Prostate gland (tissue), 2 donors: ENCODE data around the gene RTBDN. TPM values are rescaled to one million over a fixed set of nuclear protein-coding genes. Genes with fewer than 3 reads are reported as not detected.

Experiments used
- DNase-seq: peaks from one replicate; pipeline ENCODE4 v3.0.0-alpha.2; 2019; ENCODE audit warnings: low spot score
- H3K27ac ChIP-seq, 2 donors: fragments of 200-600 bp; sonication (generic); 2 replicates each; pipeline ENCODE4 v1.5.1; 2017 to 2019
- H3K27me3 ChIP-seq: fragments of 200-600 bp; sonication (generic); replicated peaks from 2 replicates; pipeline ENCODE4 v1.5.1; 2019; ENCODE audit not compliant: insufficient read depth
- H3K36me3 ChIP-seq, 2 donors: fragments of 200-600 bp; sonication (generic); 1 replicate in 1 of 2; 2 replicates in 1 of 2; pipeline versions ENCODE4 v1.5.1 to v1.8.1; 2017 to 2019
- H3K4me1 ChIP-seq: fragments of 200-600 bp; sonication (generic); replicated peaks from 2 replicates; pipeline ENCODE4 v1.5.1; 2019
- H3K4me3 ChIP-seq, 2 donors: fragments of 200-600 bp; sonication (generic); 2 replicates each; pipeline ENCODE4 v1.5.1; 2017 to 2019
- H3K9me3 ChIP-seq: fragments of 200-600 bp; sonication (generic); 2 replicates; pipeline ENCODE4 v1.5.1; 2017
- POLR2A ChIP-seq: fragments of 450-650 bp; IDR thresholded peaks from one replicate; pipeline ENCODE4 v1.6.1; 2016; ENCODE audit warnings: antibody characterized with exemption, mild to moderate bottlenecking
- POLR2AphosphoS5 ChIP-seq: sonication (generic); formaldehyde crosslinking; IDR thresholded peaks from one replicate; pipeline ENCODE4 v1.6.1; 2017; ENCODE audit warnings: antibody characterized with exemption
- WGBS: methylation state at CpG from one replicate; pipeline ENCODE4 v1.1.5; 2018; 5-methylcytosine and 5-hydroxymethylcytosine counted together
- intact Hi-C: fragments of 100-400 bp; cut with DNase I; formaldehyde crosslinking; loops from one replicate; pipeline ENCODE4 v1.14.2; 2022
- total RNA-seq, 2 donors: library from RNA; depleted of rRNA; stranded (reverse); fragments of >200 nt; gene quantifications; one replicate each; pipeline ENCODE4 v1.1.0, GENCODE V29; 2016
- TF ChIP-seq, protein P1 (sequence below), 4 experiments: fragments of 200-600 bp in 2 of 4; fragments of 450-650 bp in 2 of 4; sonication (generic) in 2 of 4; IDR thresholded peaks; 1 replicate in 3 of 4; 2 replicates in 1 of 4; pipeline ENCODE4 v1.5.1; 2016 to 2019; ENCODE audit warnings: antibody characterized with exemption in 4 of 4, mild to moderate bottlenecking in 2 of 4, moderate library complexity in 2 of 4

RTBDN gene
- total RNA-seq, 2 donors from 2014 or later = 1.1 TPM; not detected in 1

- TF ChIP-seq, protein P1, sequence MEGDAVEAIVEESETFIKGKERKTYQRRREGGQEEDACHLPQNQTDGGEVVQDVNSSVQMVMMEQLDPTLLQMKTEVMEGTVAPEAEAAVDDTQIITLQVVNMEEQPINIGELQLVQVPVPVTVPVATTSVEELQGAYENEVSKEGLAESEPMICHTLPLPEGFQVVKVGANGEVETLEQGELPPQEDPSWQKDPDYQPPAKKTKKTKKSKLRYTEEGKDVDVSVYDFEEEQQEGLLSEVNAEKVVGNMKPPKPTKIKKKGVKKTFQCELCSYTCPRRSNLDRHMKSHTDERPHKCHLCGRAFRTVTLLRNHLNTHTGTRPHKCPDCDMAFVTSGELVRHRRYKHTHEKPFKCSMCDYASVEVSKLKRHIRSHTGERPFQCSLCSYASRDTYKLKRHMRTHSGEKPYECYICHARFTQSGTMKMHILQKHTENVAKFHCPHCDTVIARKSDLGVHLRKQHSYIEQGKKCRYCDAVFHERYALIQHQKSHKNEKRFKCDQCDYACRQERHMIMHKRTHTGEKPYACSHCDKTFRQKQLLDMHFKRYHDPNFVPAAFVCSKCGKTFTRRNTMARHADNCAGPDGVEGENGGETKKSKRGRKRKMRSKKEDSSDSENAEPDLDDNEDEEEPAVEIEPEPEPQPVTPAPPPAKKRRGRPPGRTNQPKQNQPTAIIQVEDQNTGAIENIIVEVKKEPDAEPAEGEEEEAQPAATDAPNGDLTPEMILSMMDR (IDR thresholded peaks at IDR 0.05) = no peak
- no peak for TF ChIP-seq POLR2A
- 9% methylated on average over 16 of the region's 16 CpGs for WGBS
- H3K36me3 ChIP-seq = no peaks in the 10 kb centered on the region
- H3K27ac ChIP-seq = peak overlapping the region; percentile 100
- H3K4me3 ChIP-seq = peak overlapping the region in 1 of 2 donors; percentile 47
- peaks cover 52% of the 10 kb centered on the region for H3K4me1 ChIP-seq
- H3K9me3 ChIP-seq = no peaks in the 10 kb centered on the region
- no peaks in the 10 kb centered on the region for H3K27me3 ChIP-seq
- intact Hi-C loops = no loop called here
- DNase-seq = no peak
Measured at GRCh38 chr19:12783291-12783848, 51.0 kb downstream of the RTBDN start.

DNA sequence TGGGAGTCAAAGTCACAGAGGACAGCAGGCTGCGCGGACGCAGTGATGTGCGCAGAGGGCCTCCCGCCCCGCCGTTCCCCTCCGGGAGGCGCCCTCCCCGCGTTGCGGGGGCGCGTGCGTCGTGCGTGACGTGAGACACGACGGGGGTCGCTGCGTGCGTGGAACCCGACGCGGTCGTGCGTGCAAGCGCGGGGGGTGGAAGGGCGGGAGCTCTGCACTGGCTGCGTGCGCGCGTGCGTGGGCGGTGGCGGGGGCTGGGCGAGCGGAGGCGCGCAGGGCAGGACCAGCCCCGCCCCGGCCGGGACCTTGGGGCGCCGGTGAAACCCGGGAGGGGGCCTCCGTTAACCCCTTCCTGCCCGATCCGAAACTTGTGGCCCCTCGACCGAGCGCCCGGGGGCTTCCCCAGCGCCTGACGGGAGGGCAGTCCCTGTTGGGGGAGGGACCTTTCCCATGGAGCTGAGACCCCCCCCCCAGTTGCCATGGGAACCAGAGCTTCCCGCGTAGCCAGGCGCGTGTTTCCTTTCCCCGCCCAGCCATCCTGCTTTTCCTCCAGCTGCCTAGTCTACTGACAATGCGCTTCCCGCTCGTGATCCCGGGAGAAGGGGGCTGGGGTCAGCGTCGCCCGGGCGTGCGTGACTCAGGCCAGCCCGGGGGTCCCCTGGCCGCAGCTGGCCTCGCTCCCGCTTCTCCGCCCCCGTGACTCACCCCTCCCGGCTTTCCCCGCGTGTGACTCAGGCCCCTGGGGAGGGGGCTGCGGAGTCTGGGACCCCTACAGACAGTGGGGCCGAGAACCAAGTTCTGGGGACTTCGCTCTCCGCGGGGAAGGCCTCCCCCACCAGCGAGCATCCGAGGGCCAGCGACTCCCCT lies 51.7 kb downstream of the RTBDN start:
- Histone ChIP-seq H3K36me3 (no peaks in the 10 kb centered on the region), H3K4me3 (peak overlapping the region; percentile 33 to 47), H3K27ac (peak overlapping the region; percentile 100), H3K4me1 (peaks cover 45% of the 10 kb centered on the region), H3K9me3 (no peaks in the 10 kb centered on the region), H3K27me3 (no peaks in the 10 kb centered on the region)
- intact Hi-C loops = no loop called here
- peak; percentile 67 for DNase-seq
- under 1% methylated on average over 76 of the region's 88 CpGs for WGBS
- TF ChIP-seq, protein P1 (IDR thresholded peaks at IDR 0.05) = peak in 1 of 4 experiments; percentile 31
- TF ChIP-seq POLR2A (peak; percentile 46), POLR2AphosphoS5 (peak; percentile 36)

- H3K4me1 ChIP-seq = peaks cover 41% of the 10 kb centered on the region
Measured at GRCh38 chr19:12782174-12782423, 52.3 kb downstream of the RTBDN start.

GRCh38 chr19:12779162-12779993 lies 55.0 kb downstream of the RTBDN start:
- intact Hi-C loops = no loop called here
- H3K27ac ChIP-seq = peak overlapping the region; percentile 92 to 93
- H3K27me3 ChIP-seq = no peaks in the 10 kb centered on the region
- TF ChIP-seq POLR2AphosphoS5 (no peak), POLR2A (no peak)
- TF ChIP-seq, protein P1 (IDR thresholded peaks at IDR 0.05) = no peak
- H3K4me3 ChIP-seq = peak overlapping the region in 1 of 2 donors; percentile 49
- WGBS = 66% methylated on average over 15 of the region's 15 CpGs
- no peaks in the 10 kb centered on the region for H3K9me3 ChIP-seq
- H3K36me3 ChIP-seq = no peaks in the 10 kb centered on the region
- peaks cover 17% of the 10 kb centered on the region for H3K4me1 ChIP-seq
- no peak for DNase-seq

More at GRCh38 chr19:12782174-12782423, 52.3 kb downstream of the RTBDN start:
- Histone ChIP-seq H3K4me3 (peak overlapping the region; percentile 33 to 47), H3K27me3 (no peaks in the 10 kb centered on the region), H3K27ac (peak overlapping the region; percentile 100), H3K36me3 (no peaks in the 10 kb centered on the region), H3K9me3 (no peaks in the 10 kb centered on the region)
- WGBS = 0% methylated on average over 12 of the region's 12 CpGs
- intact Hi-C loops = no loop called here
- TF ChIP-seq POLR2A = no peak
- TF ChIP-seq POLR2AphosphoS5 = peak; percentile 49
- peak; percentile 44 for DNase-seq

- H3K4me3 ChIP-seq = peak overlapping the region; percentile 45 to 49
- no peaks in the 10 kb centered on the region for H3K36me3 ChIP-seq
- no peaks in the 10 kb centered on the region for H3K27me3 ChIP-seq
- WGBS = 39% methylated on average over 6 of the region's 6 CpGs
- no peak for DNase-seq
- peak overlapping the region; percentile 92 to 93 for H3K27ac ChIP-seq
- H3K9me3 ChIP-seq = no peaks in the 10 kb centered on the region
- intact Hi-C loops = no loop called here
- TF ChIP-seq POLR2A (no peak), POLR2AphosphoS5 (no peak)
- TF ChIP-seq, protein P1 (IDR thresholded peaks at IDR 0.05) = no peak
- peaks cover 15% of the 10 kb centered on the region for H3K4me1 ChIP-seq
Measured at GRCh38 chr19:12778905-12779161, 55.5 kb downstream of the RTBDN start.
